ENCODE data around the gene SH3BGRL. TPM values are rescaled to one million over a fixed set of nuclear protein-coding genes. Genes with fewer than 3 reads are reported as not detected.
A peak's percentile ranks its signal among the peaks of the same experiment; 100 is the strongest.

SH3BGRL gene
- total RNA-seq: 100 to 1,000 TPM in 4 of 6 donors, 10 to 100 TPM in 2; 51.4 to 155 (median 127) TPM

GRCh38 chrX:81201671-81202455 is at the start of gene SH3BGRL, which contains the start of gene HMGN5:
Gene SH3BGRL, plus strand, starts transcription at chrX:81202102. Its CDS starts 99 bp downstream, at chrX:81202201.
Gene HMGN5, minus strand, starts transcription at chrX:81201913. Its CDS starts 80,364 bp downstream, at chrX:81121549.
- ATAC-seq (ENCODE audit: low FRiP score in 2 of 2) (peak; percentile 94 to 99), DNase-seq (peak in 1 of 2 donors; percentile 85)
- peak within 1 kb of the TSS; percentile 80 to 86 (median 80) for H3K27ac ChIP-seq
- H3K4me3 ChIP-seq: peak within 1 kb of the TSS; percentile 31 to 64 (median 51)
- H3K9me3 ChIP-seq: no peaks in the 10 kb centered on the region
- no peaks in the 10 kb centered on the region for H3K4me1 ChIP-seq
- WGBS, 2 donors: 0 to 18% methylated on average over 19 to 23 of the region's 23 CpGs
- no peaks in the 10 kb centered on the region for H3K27me3 ChIP-seq
- H3K36me3 ChIP-seq: no peaks in the 10 kb centered on the region
- TF ChIP-seq CTCF (IDR thresholded peaks at IDR 0.05) (peak in 1 of 6 experiments; percentile 26), POLR2AphosphoS5 (IDR thresholded peaks at IDR 0.05) (no peak), POLR2A (IDR thresholded peaks at IDR 0.05) (peak in 2 of 4 donors; percentile 17 to 41), EP300 (IDR thresholded peaks at IDR 0.05) (no peak)

- Histone ChIP-seq H3K36me3 (no peaks in the 10 kb centered on the region), H3K4me3 (no peak overlapping the region), H3K27ac (no peak overlapping the region), H3K9me3 (no peaks in the 10 kb centered on the region), H3K27me3 (no peaks in the 10 kb centered on the region), H3K4me1 (no peaks in the 10 kb centered on the region)
- ATAC-seq (ENCODE audit: low FRiP score in 2 of 2) (no peak), DNase-seq (no peak)
- TF ChIP-seq POLR2AphosphoS5 (IDR thresholded peaks at IDR 0.05): no peak
- TF ChIP-seq CTCF (IDR thresholded peaks at IDR 0.05): no peak
- WGBS, 2 donors: 71 to 97% methylated on average over 2 to 3 of the region's 3 CpGs
Measured at GRCh38 chrX:81168391-81168790, 33.5 kb upstream of the SH3BGRL start.

- Histone ChIP-seq H3K27ac (no peak overlapping the region), H3K36me3 (no peaks in the 10 kb centered on the region), H3K4me3 (no peak overlapping the region), H3K9me3 (no peaks in the 10 kb centered on the region), H3K4me1 (no peaks in the 10 kb centered on the region), H3K27me3 (no peaks in the 10 kb centered on the region)
- 21 to 46% methylated on average over 1 of the region's 1 CpG for WGBS, 2 donors
- DNase-seq: no peak
- no peak for TF ChIP-seq POLR2A (IDR thresholded peaks at IDR 0.05)
- peak in 2 of 6 experiments; percentile 22 to 28 for TF ChIP-seq CTCF (IDR thresholded peaks at IDR 0.05)
- no peak for ATAC-seq (ENCODE audit: low FRiP score in 2 of 2)
Measured at GRCh38 chrX:81174286-81174685, 27.6 kb upstream of the SH3BGRL start.

GRCh38 chrX:81195259-81195658 is 6.6 kb upstream of the SH3BGRL start:
- Histone ChIP-seq H3K4me3 (no peak overlapping the region), H3K9me3 (no peaks in the 10 kb centered on the region), H3K4me1 (peaks cover 0 to 5% (median 0%) of the 10 kb centered on the region in 4 donors), H3K36me3 (no peaks in the 10 kb centered on the region), H3K27me3 (no peaks in the 10 kb centered on the region), H3K27ac (no peak overlapping the region)
- no peak for DNase-seq
- 81 to 92% methylated on average over 2 of the region's 2 CpGs for WGBS, 2 donors
- no peak for TF ChIP-seq POLR2AphosphoS5 (IDR thresholded peaks at IDR 0.05)
- TF ChIP-seq POLR2A (IDR thresholded peaks at IDR 0.05): no peak
- no peak for TF ChIP-seq EP300 (IDR thresholded peaks at IDR 0.05)
- TF ChIP-seq CTCF (IDR thresholded peaks at IDR 0.05): no peak
- ATAC-seq (ENCODE audit: low FRiP score in 2 of 2): no peak

All from upper lobe of left lung (tissue), 6 donors.